ENCODE measurements around the gene AFF1.

The AFF1 gene

GRCh38 chr4:87150498-87151261 is 215.9 kb downstream of the AFF1 start:
- peak; percentile 20 for DNase-seq (ENCODE audit: low read depth, low spot score)

GRCh38 chr4:87151730-87152129 is 216.9 kb downstream of the AFF1 start:
- DNase-seq (ENCODE audit: low read depth, low spot score), result no peak

GRCh38 chr4:87152310-87153041 is 217.7 kb downstream of the AFF1 start:
- DNase-seq (ENCODE audit: low read depth, low spot score), result peak; percentile 31

GRCh38 chr4:87153078-87153870 is 218.5 kb downstream of the AFF1 start:
- peak; percentile 71 for DNase-seq (ENCODE audit: low read depth, low spot score)

- no peak for DNase-seq (ENCODE audit: low read depth, low spot score)
Observed at GRCh38 chr4:87165892-87166291, 231.1 kb downstream of the AFF1 start.

GRCh38 chr4:87166296-87166854 is 231.6 kb downstream of the AFF1 start:
- no peak for DNase-seq (ENCODE audit: low read depth, low spot score)

- DNase-seq (ENCODE audit: low read depth, low spot score), result no peak
Observed at GRCh38 chr4:87171944-87172343, 237.1 kb downstream of the AFF1 start.

- no peak for DNase-seq (ENCODE audit: low read depth, low spot score)
Observed at GRCh38 chr4:87174672-87175071, 239.9 kb downstream of the AFF1 start.

- DNase-seq (ENCODE audit: low read depth, low spot score), result no peak
Observed at GRCh38 chr4:87179751-87180150, 244.9 kb downstream of the AFF1 start.

GRCh38 chr4:87180767-87181166 is 246.0 kb downstream of the AFF1 start:
- DNase-seq (ENCODE audit: low read depth, low spot score), result no peak

- no peak for DNase-seq (ENCODE audit: low read depth, low spot score)
Observed at GRCh38 chr4:87185146-87185870, 250.5 kb downstream of the AFF1 start.

GRCh38 chr4:87188048-87188447 is 253.2 kb downstream of the AFF1 start:
- no peak for DNase-seq (ENCODE audit: low read depth, low spot score)

- DNase-seq (ENCODE audit: low read depth, low spot score), result no peak
Observed at GRCh38 chr4:87188932-87189331, 254.1 kb downstream of the AFF1 start.

Data from ELF-1 (cell line).